ENCODE results near the gene BZW1.

Gene BZW1

GRCh38 chr2:200811333-200812121 is at the start of gene BZW1:
Gene BZW1 (plus strand): TSS chr2:200811910. CDS start chr2:200813218, 1,308 bp downstream.
- DNase-seq (ENCODE audit: extremely low spot score, insufficient read length, low read depth) (peak; percentile 96), FAIRE-seq (peak; percentile 94)

DNA sequence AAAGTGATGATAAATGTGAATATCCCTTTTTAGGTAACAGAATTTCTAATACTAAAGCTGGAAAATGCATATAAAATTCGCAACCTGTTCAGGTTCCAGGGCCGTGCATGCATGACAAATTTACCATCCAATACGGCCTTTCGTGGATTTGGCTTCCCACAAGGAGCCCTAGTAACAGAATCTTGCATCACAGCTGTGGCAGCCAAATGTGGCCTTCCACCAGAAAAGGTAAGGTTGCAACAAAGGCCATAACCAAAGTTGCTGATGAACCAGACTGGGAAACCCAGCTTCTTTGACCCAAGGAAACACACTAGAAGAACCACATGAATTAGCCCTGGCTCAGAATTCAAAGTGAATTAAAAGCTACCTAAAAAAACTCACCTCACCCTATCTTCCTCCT is 49.6 kb upstream of the BZW1 start:
- DNase-seq (ENCODE audit: extremely low spot score, insufficient read length, low read depth) (no peak), FAIRE-seq (no peak)

- DNase-seq (ENCODE audit: extremely low spot score, insufficient read length, low read depth) (no peak), FAIRE-seq (no peak)
Measured at GRCh38 chr2:200763422-200763821, 48.3 kb upstream of the BZW1 start.

DNA sequence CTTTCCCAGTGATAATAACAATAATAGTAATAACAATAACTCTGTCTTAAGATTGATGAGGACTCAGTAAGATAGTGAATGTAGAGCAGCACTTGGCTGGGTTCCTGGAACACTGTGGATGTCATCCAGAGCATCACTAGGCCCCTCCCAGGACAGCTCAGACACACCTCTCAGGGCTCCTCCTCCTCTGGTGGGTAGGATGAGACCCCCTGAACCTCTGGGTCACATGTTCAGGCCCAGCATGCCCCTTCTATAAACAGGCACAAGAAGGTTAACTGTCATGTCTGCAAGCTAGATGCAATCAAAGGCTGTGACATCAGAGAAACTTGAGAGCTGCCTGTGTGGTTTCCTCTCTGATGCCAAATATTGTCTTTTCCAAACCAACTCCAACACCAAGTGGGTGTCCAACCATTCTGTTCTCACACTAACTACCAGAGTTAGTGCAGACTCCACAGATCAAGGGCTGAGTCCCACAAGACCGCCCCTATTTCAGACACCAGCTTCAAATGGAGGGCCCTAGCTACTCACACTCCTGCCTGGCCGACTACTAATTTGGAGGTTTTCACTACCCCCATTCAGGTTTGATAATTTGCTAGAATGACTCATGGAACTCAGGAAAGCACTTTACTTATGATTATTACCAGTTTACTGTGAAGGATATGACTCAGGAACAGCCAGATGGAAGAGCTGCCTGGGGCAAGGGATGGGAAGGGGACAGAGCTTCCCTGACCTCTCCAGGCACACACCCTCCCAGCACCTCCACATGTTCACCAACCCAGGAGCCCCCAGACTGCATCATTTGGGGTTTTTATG is 46.4 kb upstream of the BZW1 start:
- no peak for FAIRE-seq

DNA sequence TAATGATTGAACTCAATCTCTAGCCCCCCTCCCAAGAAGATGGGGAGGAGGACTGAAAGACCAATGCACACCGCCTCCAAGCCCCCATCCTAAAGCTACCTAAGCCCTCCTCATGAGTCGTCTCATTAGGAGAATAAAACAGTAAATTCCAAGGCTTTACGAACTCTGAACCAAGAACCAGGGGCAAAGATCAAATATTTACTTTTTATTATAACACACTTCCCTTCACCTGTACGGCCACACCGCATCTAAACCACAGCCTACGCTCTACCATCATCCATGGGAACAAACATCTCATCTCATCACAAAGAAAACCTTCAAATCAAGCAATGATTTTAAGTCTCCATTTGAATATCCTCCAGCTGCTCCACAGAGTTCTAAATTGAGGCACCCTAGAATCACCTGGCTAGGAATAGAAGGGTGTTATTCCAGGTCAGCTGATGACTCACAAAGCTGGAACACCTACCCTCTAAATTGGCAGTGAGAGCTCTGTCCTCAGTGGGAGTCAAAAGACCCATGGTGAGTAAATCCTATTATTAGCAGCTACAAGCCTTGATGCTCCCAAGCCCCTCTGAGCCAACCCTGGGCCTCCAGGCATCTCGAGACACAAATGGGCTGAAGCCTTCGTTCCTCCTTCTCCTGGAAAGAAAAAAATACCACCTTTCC is 45.6 kb upstream of the BZW1 start:
- DNase-seq (ENCODE audit: extremely low spot score, insufficient read length, low read depth) = no peak
- FAIRE-seq = no peak

More for the DNA sequence above, 46.4 kb upstream of the BZW1 start:
- no peak for DNase-seq (ENCODE audit: extremely low spot score, insufficient read length, low read depth)

GRCh38 chr2:200767111-200767885 is 44.4 kb upstream of the BZW1 start:
- FAIRE-seq = no peak
- DNase-seq (ENCODE audit: extremely low spot score, insufficient read length, low read depth) = no peak

DNA sequence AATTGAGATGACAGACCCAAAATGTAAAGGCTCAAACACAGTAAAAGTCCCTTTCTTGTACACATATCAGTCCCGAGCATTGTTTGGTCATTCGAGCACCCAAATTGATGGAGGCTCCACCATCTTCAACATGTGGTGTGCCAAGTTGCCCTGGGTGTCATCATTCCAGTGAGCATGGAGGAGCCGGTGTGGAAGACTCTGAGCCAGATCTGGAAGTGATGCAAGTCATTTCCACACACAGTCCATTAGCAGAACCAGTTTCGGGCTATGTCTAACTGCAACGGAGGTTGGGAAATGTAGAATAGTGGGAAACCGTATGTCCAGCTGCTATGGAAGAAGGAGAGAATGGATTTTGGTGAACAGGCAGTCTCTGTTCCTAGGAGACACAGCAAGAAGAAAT is 40.9 kb upstream of the BZW1 start:
- no peak for FAIRE-seq

DNA sequence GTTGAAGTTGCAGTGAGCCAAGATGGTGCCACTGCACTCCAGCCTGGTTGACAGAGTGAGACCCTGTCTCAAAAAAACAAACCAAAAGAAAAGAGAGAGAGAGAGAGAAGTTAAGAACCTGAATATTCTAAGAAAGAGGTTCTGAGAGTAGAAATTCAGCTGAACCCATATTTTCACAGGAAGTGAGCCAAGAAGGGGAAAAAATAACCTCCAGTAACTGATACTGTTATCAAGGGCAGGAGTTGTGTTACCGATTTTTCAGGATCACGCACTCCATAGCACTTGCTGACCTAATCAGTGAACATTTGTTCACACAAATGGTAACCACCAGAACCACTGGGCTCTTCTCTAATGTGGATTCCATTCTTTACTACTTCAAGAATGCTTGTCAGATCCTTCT is 39.1 kb upstream of the BZW1 start:
- FAIRE-seq (no peak), DNase-seq (ENCODE audit: extremely low spot score, insufficient read length, low read depth) (no peak)

More for the DNA sequence above, 40.9 kb upstream of the BZW1 start:
- no peak for DNase-seq (ENCODE audit: extremely low spot score, insufficient read length, low read depth)

DNA sequence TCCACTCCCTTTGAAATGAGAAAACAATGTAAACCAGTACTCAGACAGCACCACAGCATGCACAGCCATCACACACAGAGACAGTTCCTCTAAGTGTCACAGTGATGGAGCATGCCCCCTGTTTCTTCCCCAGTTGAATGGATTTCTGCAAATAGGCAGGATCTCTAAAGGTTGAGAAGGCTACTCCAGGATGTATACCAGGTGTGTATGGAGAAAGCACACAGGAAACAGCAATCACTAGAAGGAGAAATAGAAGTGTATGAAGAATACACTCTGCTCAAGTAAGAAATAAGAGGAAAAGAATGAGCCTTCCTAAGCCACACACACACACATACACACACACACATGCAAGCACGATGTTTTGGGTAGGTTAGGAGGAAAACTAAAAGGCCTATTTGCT is 38.6 kb upstream of the BZW1 start:
- FAIRE-seq (no peak), DNase-seq (ENCODE audit: extremely low spot score, insufficient read length, low read depth) (no peak)

- FAIRE-seq (no peak), DNase-seq (ENCODE audit: extremely low spot score, insufficient read length, low read depth) (no peak)
Measured at GRCh38 chr2:200774920-200775319, 36.8 kb upstream of the BZW1 start.

DNA sequence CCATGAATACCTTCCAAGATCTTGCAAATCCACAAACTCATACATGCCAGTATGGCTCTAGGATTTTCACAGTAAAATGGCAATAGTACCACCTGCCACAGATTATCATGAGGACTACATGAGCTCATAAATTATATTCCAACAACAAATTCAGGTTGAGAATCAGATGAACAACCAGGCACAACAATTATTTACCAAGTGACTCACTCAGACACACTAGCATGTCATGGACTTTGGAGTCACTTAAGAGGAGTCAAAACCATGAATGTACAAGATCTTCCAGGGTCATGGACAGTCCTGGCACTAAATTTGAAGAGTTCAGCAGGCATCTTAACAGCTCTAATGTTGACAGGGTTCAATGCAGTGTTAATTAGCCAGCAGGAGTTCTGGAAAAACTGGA is 34.4 kb upstream of the BZW1 start:
- FAIRE-seq (no peak), DNase-seq (ENCODE audit: extremely low spot score, insufficient read length, low read depth) (no peak)

DNA sequence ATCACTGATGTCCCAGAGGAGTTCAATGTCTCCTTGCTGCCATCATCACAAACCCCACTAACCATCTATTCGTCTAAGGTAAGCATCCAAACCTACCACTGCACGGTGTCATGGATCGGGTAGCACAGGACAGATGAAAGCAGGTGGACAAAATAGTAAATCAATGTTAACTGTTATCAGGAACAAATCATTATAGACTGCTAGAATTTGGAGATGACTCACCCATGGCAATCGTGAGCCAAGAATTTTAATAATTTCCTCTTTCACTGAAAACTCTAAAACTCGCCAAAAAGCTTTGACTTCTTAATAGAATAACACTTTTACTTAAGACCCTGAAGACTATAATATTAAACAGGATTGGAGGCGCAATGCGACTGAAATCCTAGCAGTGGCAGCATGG is 33.7 kb upstream of the BZW1 start:
- FAIRE-seq (no peak), DNase-seq (ENCODE audit: extremely low spot score, insufficient read length, low read depth) (no peak)

- DNase-seq (ENCODE audit: extremely low spot score, insufficient read length, low read depth) = no peak
- no peak for FAIRE-seq
Measured at GRCh38 chr2:200779214-200779613, 32.5 kb upstream of the BZW1 start.

- FAIRE-seq (no peak), DNase-seq (ENCODE audit: extremely low spot score, insufficient read length, low read depth) (no peak)
Measured at GRCh38 chr2:200781616-200782015, 30.1 kb upstream of the BZW1 start.

DNA sequence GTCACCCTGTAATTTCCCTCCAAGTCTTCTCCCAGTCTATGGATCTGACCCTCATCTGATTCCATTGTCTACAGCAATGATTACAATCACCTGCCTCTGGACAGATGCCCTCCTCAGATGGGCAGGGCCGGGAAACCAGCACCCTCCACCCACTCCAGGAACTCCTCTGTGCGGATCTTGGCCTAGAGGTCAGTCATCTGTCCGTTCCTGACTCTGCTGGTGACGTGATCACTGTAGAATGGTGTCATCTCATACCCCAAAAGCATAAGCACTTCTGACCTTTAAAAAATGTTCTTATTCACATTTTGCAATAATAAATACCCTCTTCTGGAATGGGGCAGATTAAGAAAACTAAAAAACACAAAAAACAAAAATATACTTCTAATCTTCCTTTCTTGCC is 29.5 kb upstream of the BZW1 start:
- FAIRE-seq (no peak), DNase-seq (ENCODE audit: extremely low spot score, insufficient read length, low read depth) (no peak)

- no peak for DNase-seq (ENCODE audit: extremely low spot score, insufficient read length, low read depth)
- no peak for FAIRE-seq
Measured at GRCh38 chr2:200784215-200784614, 27.5 kb upstream of the BZW1 start.

DNA sequence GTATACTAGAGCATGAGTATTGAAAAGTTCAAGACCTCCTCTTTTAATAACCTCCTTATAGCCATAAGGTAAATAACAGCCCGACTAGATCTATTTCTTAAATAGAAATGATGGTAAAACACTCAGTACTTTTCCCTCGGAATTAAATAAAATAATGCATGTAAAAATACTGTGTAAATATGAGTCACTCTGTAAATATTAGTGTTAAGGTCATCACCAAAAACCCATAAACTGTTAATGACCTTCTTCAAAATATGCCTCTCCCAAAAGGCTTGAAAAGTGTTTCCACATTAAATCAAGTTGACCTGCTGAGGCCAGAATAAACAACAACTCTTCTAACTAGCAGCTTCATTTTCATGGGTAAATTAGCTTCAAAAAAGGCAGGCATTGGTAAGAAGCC is 25.3 kb upstream of the BZW1 start:
- DNase-seq (ENCODE audit: extremely low spot score, insufficient read length, low read depth) (no peak), FAIRE-seq (no peak)

DNA sequence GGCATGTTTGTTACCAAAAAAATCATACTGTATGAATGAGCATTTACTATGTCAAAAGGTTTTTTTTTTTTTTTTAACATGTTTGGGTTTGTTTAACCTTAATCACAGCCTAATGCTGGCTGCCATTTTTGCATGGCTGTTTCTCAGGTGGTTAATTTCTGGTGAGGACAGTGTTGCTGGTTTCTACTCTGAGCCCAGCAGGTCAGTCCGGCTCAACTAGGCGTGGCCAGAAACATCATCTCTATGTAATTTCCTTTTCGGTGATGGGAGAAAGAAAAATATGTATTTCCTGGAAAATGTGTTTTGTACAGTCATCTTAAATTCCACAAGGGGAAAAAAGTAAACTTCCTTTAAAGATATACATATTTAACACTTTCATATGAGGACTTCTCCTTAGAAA is 24.9 kb upstream of the BZW1 start:
- DNase-seq (ENCODE audit: extremely low spot score, insufficient read length, low read depth) = no peak

DNA sequence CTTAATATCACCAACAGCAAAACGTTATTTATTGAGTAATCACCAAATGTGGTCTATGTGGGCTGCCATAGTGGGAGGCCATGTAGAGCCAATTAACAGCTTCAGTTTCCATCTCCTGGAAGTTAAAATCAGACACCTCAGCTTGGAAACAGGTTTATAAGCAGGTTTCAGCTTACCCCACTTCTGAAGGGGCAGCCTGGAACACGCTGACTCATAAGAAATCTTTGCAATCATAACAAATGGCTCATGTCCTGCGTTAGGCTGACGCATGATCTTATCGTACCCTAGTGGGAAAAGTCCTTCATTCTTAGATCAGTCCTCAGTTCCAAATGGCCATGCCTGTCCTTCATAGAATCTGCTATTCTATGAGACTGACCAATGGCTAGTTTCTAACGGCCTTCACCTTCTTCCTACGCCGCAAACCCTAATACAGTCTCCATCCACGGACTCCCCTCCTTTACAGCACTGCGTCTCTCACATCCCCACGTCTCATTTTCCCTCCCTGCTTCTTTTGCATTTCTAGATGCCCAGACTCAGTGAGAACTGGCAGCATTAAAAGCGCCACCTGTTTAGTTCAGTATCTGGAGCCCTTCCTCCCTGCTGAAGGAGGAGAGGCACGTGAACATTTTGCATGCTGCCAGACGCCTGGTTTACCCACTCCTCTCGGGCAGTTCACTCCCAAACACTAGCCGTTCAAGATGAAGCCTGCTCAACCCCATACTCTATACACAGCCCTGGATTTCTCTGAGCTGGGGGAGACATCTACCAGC is 24.2 kb upstream of the BZW1 start:
- FAIRE-seq (no peak), DNase-seq (ENCODE audit: extremely low spot score, insufficient read length, low read depth) (no peak)

More for the DNA sequence above, 24.9 kb upstream of the BZW1 start:
- FAIRE-seq = no peak
